HCT116 (cell line): ENCODE measurements around the gene PACRGL. TPM values are rescaled to one million over a fixed set of nuclear protein-coding genes. Genes with fewer than 3 reads are reported as not detected.

Source experiments
- ATAC-seq: fragments of 200-7000 bp; cut with Tn5 transposase; 2 replicates; pipeline ENCODE4 v1.9.1; 2020; ENCODE audit warnings: mild to moderate bottlenecking, moderate library complexity
- BruUV-seq: library from RNA; stranded (reverse); fragments of 400-500 nt; replicated peaks from 2 replicates; lab custom pipeline; 2021; lab: Mats Ljungman, UMichigan
- CTCF ChIA-PET: fragments of 300-600 bp; sonication (Branson Sonifier 250); formaldehyde crosslinking; loops from one replicate; lab custom pipeline; 2021; ENCODE audit warnings: antibody characterized with exemption; lab: Charles Lee
- POLR2A ChIA-PET: fragments of 300-600, 350-600 bp; sonication (Branson Sonifier 250); formaldehyde crosslinking; loops from one replicate; lab custom pipeline; 2021; ENCODE audit warnings: antibody characterized with exemption; lab: Charles Lee
- RAD21 ChIA-PET, 2 experiments: fragments of 300-600 bp; sonication (Branson Sonifier 250); formaldehyde crosslinking; loops; one replicate each; lab custom pipeline; 2023; ENCODE audit warnings: low total read pairs in 2 of 2; ENCODE audit not compliant: uncharacterized antibody in 2 of 2, unreplicated experiment in 2 of 2, low non-redundant PET in 1 of 2; lab: Charles Lee
- DNase-seq: peaks from one replicate; pipeline ENCODE4 v3.0.0-alpha.2; 2010; ENCODE audit warnings: low read depth, low spot score
- H2AFZ ChIP-seq: fragments of 200-600 bp; shearing (Covaris generic), sonication (generic); 2 replicates; pipeline ENCODE4 v1.6.1; 2017; ENCODE audit warnings: low read depth, mixed run types, mixed read lengths, antibody characterized with exemption, low read length; ENCODE audit not compliant: poor library complexity, severe bottlenecking
- H3K27ac ChIP-seq: 2 replicates; pipeline ENCODE4 v1.5.1; 2012; ENCODE audit warnings: low read depth, low read length
- H3K27me3 ChIP-seq: fragments of 200-600 bp; sonication (generic); 2 replicates; pipeline ENCODE4 v1.6.1; 2016; ENCODE audit warnings: mixed run types, low read length, mixed read lengths; ENCODE audit not compliant: insufficient read depth
- H3K36me3 ChIP-seq, 2 experiments: fragments of 200-500 bp in 1 of 2; fragments of 200-600 bp in 1 of 2; sonication (Bioruptor generic) in 1 of 2; sonication (generic) in 1 of 2; 2 replicates each; pipeline versions ENCODE4 v1.5.1 to v1.6.1; 2014 to 2016; ENCODE audit warnings: low read length in 2 of 2, inconsistent platforms in 1 of 2, mixed read lengths in 1 of 2, mixed run types in 1 of 2; ENCODE audit not compliant: insufficient read depth in 2 of 2, control insufficient read depth in 1 of 2
- H3K4me1 ChIP-seq, 2 experiments: fragments of 200-600 bp in 1 of 2; sonication (generic) in 1 of 2; 2 replicates each; pipeline versions ENCODE4 v1.5.1 to v1.6.1; 2012 to 2017; ENCODE audit warnings: low read length in 2 of 2, inconsistent platforms in 1 of 2, mild to moderate bottlenecking in 1 of 2, mixed read lengths in 1 of 2, mixed run types in 1 of 2, moderate library complexity in 1 of 2; ENCODE audit not compliant: insufficient read depth in 2 of 2, control insufficient read depth in 1 of 2
- H3K4me2 ChIP-seq: fragments of 200-600 bp; sonication (generic); 2 replicates; pipeline ENCODE4 v1.6.1; 2017; ENCODE audit warnings: mixed run types, low read length, mixed read lengths
- H3K4me3 ChIP-seq, 2 experiments: fragments of 200-600 bp in 1 of 2; sonication (generic) in 1 of 2; replicated peaks in 1 of 2; 2 replicates each; pipeline ENCODE4 v1.5.1; 2011 to 2016; ENCODE audit warnings: low read length in 2 of 2, control low read depth in 1 of 2, low read depth in 1 of 2, mild to moderate bottlenecking in 1 of 2, mixed read lengths in 1 of 2, mixed run types in 1 of 2
- H3K79me2 ChIP-seq: fragments of 200-600 bp; sonication (generic); 2 replicates; pipeline ENCODE4 v1.6.1; 2017; ENCODE audit warnings: mild to moderate bottlenecking, mixed run types, low read length, moderate library complexity, mixed read lengths; ENCODE audit not compliant: insufficient read depth
- H3K9ac ChIP-seq: fragments of 200-600 bp; sonication (generic); 2 replicates; pipeline ENCODE4 v1.6.1; 2016; ENCODE audit warnings: low read length, mixed read lengths
- H3K9me2 ChIP-seq: fragments of 200-600 bp; sonication (generic), shearing (Covaris generic); 2 replicates; pipeline ENCODE4 v1.6.1; 2017; ENCODE audit warnings: mixed run types, mild to moderate bottlenecking, moderate library complexity; ENCODE audit not compliant: insufficient read depth
- H3K9me3 ChIP-seq, 2 experiments: fragments of 200-500 bp in 1 of 2; fragments of 200-600 bp in 1 of 2; sonication (Bioruptor generic) in 1 of 2; sonication (generic) in 1 of 2; 2 replicates each; pipeline ENCODE4 v1.6.1; 2014 to 2017; ENCODE audit warnings: low read length in 2 of 2, mixed read lengths in 2 of 2, inconsistent platforms in 1 of 2, low read depth in 1 of 2, mild to moderate bottlenecking in 1 of 2, mixed run types in 1 of 2, moderate library complexity in 1 of 2; ENCODE audit not compliant: control insufficient read depth in 1 of 2, insufficient read depth in 1 of 2
- H4K20me1 ChIP-seq: fragments of 200-600 bp; sonication (generic), shearing (Covaris generic); 2 replicates; pipeline ENCODE4 v1.6.1; 2017; ENCODE audit warnings: mixed run types, mild to moderate bottlenecking, moderate library complexity; ENCODE audit not compliant: insufficient read depth
- EGR1 ChIP-seq: IDR thresholded peaks from 2 replicates; pipeline ENCODE4 v1.6.1; 2012; ENCODE audit warnings: low read depth
- MAX ChIP-seq: IDR thresholded peaks from 2 replicates; pipeline ENCODE4 v1.6.1; 2012
- POLR2A ChIP-seq: IDR thresholded peaks from 2 replicates; pipeline ENCODE4 v1.7.0; 2011; ENCODE audit warnings: borderline replicate concordance; ENCODE audit not compliant: insufficient read depth, insufficient read length; ENCODE audit errors: extremely low read depth
- POLR2AphosphoS5 ChIP-seq: IDR thresholded peaks from 2 replicates; pipeline ENCODE4 v1.6.1; 2011; ENCODE audit warnings: mild to moderate bottlenecking, low read depth, low read length, moderate library complexity
- RAD21 ChIP-seq: IDR thresholded peaks from 2 replicates; pipeline ENCODE4 v1.6.1; 2012; ENCODE audit warnings: low read depth, mild to moderate bottlenecking
- SIN3A ChIP-seq: IDR thresholded peaks from 2 replicates; pipeline ENCODE4 v1.6.1; 2012; ENCODE audit warnings: low read depth
- TCF7L2 ChIP-seq: IDR thresholded peaks from 2 replicates; pipeline ENCODE4 v1.7.0; 2011; ENCODE audit warnings: borderline replicate concordance, inconsistent platforms; ENCODE audit not compliant: insufficient read depth, insufficient read length; ENCODE audit errors: extremely low read depth
- ZBTB33 ChIP-seq: IDR thresholded peaks from 2 replicates; pipeline ENCODE4 v1.6.1; 2011; ENCODE audit warnings: mild to moderate bottlenecking, low read length, moderate library complexity; ENCODE audit not compliant: insufficient replicate concordance; ENCODE audit errors: extremely low read depth
- ZFX ChIP-seq: fragments of 450-650 bp; IDR thresholded peaks from 2 replicates; pipeline ENCODE4 v1.6.1; 2017
- intact Hi-C: fragments of 100-400 bp; cut with micrococcal nuclease; formaldehyde crosslinking; loops from 2 replicates; pipeline ENCODE4 v1.10.0; 2022
- total RNA-seq: library from RNA; stranded (reverse); gene quantifications from one replicate; pipeline ENCODE4 v1.2.1, GENCODE V29; 2021; ENCODE audit not compliant: unreplicated experiment

PACRGL gene
- total RNA-seq, 1 experiment from 2014 or later: 26.4 TPM

GRCh38 chr4:20696815-20697214 lies 3.4 kb upstream of the PACRGL start:
- ATAC-seq: no peak
- Histone ChIP-seq H3K9me2 (no peaks in the 10 kb centered on the region), H3K79me2 (peaks cover 15% of the 10 kb centered on the region), H3K36me3 (no peaks in the 10 kb centered on the region), H4K20me1 (no peaks in the 10 kb centered on the region), H3K4me3 (no peak overlapping the region), H3K4me1 (peaks cover 8 to 17% of the 10 kb centered on the region in 2 experiments; a peak in 3 of 4 replicates), H3K9ac (no peak overlapping the region), H3K27ac (no peak overlapping the region), H2AFZ (no peak overlapping the region), H3K4me2 (no peak overlapping the region), H3K27me3 (no peaks in the 10 kb centered on the region), H3K9me3 (no peaks in the 10 kb centered on the region)
- intact Hi-C loops: loop anchor here (10.0 kb wide), 1 partner anchor 1242 kb away; no protein-coding TSS in a partner anchor
- CTCF ChIA-PET: no interaction called here
- POLR2A ChIA-PET: no interaction called here
- DNase-seq: no peak
- TF ChIP-seq EGR1 (no peak), ZFX (no peak), TCF7L2 (no peak), MAX (no peak), RAD21 (no peak), SIN3A (no peak), POLR2AphosphoS5 (no peak), ZBTB33 (no peak), POLR2A (no peak)
- BruUV-seq: no TSS peak
- RAD21 ChIA-PET: no interaction called here
